Measurements from ENCODE around the gene SEPHS2. TPM values are rescaled to one million over a fixed set of nuclear protein-coding genes. Genes with fewer than 3 reads are reported as not detected.
"Not testable (repeated sequence)": the region's sequence is repeated elsewhere in the genome, so short reads cannot be mapped to it uniquely, and the experiment has no call there.

Gene SEPHS2, protein sequence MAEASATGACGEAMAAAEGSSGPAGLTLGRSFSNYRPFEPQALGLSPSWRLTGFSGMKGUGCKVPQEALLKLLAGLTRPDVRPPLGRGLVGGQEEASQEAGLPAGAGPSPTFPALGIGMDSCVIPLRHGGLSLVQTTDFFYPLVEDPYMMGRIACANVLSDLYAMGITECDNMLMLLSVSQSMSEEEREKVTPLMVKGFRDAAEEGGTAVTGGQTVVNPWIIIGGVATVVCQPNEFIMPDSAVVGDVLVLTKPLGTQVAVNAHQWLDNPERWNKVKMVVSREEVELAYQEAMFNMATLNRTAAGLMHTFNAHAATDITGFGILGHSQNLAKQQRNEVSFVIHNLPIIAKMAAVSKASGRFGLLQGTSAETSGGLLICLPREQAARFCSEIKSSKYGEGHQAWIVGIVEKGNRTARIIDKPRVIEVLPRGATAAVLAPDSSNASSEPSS
- total RNA-seq: 6.8 and 7.8 TPM in 2 replicates
- 37.3 TPM for polyA plus RNA-seq (2012)

DNA sequence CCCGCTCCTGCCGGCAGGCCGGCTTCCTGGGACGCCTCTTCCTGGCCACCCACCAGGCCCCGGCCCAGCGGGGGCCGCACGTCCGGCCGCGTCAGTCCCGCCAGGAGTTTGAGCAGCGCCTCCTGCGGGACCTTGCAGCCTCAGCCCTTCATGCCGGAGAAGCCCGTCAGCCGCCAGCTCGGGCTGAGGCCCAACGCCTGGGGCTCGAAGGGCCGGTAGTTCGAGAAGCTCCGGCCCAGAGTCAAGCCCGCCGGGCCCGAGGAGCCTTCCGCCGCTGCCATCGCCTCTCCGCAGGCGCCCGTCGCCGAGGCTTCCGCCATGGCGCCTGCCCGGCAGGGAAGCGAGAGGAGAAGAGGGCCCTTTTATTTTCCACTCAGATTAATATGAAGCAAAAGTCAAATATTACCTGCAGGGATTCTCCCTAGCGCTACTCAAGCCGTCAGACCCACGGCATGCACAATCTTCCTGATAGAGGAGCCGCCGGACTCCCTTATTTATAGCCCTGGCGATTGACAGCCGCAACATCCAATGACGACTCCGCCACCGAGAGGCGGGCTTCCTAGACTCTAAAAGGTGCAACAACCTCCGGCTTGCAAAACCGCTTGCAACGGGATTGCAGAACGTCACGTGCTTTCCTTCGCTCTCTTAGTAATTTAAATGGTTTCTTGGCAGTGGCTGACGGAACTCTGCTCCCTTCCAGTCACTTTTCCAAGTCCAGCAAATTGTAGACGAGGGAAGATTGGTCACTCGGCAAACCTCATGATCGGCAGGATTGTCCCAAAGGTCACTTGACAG lies at the start of gene SEPHS2:
Gene SEPHS2, minus strand, starts transcription at position 467 of the 795 bp plus-strand sequence. Its CDS starts 147 bp downstream, at position 320.
- DNase-seq (ENCODE audit: low read depth): peak; percentile 98

DNA sequence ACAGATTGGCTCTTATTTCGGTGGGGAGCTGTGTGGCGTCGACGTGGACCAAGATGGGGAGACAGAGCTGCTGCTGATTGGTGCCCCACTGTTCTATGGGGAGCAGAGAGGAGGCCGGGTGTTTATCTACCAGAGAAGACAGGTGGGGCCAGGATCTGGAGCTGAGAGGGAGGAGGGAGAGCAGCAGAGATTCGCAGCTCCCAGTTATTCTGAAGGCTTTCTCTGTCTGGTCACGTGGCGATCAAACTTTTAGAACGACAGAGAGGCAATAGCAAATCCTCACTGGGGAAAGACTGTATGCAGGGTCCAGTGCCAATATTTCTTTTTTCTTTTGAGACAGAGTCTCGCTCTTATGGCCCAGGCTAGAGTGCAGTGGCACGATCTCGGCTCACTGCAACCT lies 49.0 kb upstream of the SEPHS2 start:
- no peak for DNase-seq (ENCODE audit: low read depth)

DNA sequence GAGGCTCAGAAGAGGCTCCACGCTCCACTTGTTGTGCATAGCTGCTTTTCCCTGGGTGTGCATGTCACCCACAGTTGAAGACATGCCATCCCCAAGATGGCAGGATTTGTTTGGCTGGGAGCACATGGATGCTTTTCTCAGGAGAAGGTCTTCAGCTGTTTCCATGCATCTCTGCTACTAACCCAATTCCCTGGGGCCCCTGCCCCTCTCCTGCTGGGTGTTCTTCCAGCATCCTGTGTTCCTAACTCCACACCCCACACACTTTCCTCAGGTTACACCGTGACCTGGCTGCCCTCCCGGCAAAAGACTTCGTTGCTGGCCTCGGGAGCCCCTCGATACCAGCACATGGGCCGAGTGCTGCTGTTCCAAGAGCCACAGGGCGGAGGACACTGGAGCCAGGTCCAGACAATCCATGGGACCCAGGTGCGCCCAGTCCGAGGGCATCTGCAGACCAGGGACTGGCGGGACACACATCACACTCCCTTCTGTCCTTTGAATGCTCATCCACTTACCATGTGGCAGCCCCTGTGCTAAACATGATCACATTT lies 48.3 kb upstream of the SEPHS2 start:
- no peak for DNase-seq (ENCODE audit: low read depth)

DNA sequence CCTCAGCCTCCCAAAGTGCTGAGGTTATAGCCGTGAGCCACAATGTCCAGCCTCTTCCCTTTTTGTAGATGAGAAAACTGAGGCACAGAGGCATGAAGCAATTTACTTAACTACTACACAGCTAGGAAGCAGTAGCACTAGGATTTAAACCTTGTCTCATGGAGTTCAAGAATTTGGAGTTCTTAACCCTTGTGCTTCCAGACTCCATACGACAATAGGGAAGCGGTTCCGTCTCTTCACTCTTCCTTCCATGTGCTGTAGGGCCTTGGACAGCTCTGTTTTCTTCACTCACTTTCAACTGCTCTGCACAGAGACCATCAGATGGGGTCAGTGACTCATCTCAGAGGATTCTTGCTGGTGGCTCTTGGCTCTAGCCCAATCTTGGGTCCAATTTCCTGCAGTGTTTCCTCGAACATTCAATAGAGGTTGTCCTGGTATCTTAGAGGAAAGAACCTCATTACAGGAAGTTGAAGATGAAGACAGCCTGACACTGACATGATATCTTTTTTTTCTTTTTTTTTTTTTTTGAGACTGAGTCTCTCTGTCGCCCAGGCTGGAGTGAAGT lies 46.2 kb upstream of the SEPHS2 start:
- peak; percentile 72 for DNase-seq (ENCODE audit: low read depth)

DNA sequence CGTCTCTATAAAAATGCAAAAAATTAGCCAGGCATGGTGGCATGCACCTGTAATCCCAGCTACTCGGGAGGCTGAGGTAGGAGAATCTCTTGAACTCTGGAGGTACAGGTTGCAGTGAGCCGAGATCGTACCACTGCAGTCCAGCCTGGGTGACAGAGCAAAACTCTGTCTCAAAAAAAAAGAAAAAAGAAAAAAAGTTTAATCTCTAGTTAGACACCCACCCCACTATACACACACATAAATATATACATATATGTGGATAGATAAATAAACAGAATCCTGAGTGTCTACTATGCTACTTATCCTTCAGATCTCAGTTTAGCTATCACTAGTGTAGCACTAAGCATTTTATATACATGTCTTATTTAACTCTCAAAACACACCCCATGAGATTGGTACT lies 45.6 kb upstream of the SEPHS2 start:
- DNase-seq (ENCODE audit: low read depth): no peak

DNA sequence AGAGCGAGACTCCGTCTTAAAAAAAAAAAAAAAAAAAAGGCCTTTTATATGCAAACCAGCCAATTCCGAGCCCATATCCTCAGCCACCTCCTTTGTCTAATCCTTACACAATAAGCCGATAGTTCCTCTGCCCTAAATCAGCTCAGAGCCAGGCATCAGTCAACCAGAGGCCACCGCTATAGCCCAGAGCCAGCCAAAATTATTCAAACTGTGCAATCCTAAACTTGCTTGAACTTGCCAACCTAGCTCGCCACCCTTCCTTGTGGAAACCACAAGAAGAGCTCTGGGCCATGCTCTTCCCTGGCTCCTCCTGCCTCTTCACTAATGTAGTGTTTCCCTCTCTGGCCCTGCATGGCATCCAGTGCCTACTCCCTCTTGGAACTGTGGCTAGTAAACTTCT lies 44.5 kb upstream of the SEPHS2 start:
- DNase-seq (ENCODE audit: low read depth): no peak

DNA sequence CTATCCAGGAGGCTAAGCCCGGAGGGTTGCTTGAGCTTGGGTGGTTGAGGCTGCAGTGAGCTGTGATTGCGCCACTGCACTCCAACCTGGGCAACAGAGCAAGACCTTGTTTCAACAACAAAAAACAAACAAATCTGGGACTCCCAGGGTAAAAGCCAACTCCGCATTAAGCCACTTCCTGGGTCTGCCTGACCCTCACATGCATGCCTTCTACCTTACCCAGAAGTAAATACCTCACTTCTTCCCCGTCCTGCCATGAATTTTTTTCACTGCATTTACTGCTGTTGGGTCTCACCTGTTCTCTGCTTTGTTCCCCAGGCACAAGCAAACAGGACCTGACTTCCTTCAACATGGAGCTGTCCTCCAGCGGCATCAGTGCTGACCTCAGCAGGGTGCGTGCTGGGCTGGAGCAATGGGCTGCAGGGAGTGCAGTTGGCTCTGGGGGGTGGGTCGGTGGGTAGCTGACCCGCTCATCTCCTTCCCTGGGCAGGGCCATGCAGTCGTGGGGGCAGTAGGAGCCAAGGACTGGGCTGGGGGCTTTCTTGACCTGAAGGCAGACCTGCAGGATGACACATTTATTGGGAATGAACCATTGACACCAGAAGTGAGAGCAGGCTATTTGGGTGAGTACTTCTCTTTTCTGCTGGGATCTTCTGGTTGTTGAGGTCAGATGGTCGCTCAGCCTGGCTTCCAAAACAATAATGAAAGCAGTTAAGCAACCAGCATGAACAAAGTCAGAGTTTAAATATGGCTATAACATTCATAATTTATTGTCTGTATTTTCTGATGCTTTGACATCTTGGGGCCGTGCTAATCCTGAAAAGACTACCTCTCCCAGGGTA lies 43.3 kb upstream of the SEPHS2 start:
- no peak for DNase-seq (ENCODE audit: low read depth)

DNA sequence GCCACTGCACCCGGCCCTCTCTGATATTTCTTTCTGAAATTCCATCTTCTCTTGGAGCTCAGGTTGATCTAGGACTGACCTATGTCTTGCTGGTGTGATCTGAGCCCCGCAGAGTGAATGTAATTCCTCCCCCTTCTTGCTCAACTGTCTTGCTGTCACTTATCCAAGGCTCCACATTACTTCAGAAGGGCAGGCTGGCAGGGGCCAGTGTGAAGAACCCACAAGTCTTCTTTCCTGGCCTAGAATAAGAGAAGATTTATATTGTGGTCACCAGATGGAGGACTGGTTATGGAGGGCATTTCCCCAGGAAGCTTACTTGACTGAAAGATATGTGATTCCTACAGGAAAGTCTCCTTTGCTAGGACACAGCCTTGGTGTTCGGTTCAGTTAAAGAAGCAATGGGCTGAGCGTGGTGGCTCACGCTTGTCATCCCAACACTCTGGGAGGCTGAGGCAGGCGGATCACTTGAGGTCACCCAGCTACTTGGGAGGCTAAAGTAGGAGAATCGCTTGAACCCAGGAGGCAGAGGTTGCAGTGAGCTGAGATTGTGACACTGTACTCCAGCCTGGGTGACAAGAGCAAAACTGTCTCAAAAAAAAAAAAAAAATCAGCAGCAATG lies 40.3 kb upstream of the SEPHS2 start:
- no peak for DNase-seq (ENCODE audit: low read depth)

DNA sequence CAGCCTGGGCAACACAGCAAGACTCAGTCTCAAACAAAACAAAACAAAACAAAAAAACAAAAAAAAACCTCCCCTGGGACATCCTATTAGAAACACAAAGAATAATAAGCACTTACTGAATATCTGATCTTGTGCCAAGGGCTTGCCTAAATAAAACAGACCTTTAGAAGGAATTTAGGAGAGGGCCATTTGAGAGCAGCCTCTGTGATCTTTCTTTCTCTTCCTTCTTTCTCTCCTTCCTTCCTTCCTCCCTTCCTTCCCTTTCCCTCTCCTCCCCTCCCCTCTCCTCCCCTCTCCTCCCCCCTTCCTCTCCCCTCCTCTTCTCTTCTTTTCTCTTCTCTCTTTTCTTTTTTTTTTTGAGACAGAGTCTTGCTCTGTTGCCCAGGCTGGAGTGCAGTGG lies 39.2 kb upstream of the SEPHS2 start:
- DNase-seq (ENCODE audit: low read depth): no peak

DNA sequence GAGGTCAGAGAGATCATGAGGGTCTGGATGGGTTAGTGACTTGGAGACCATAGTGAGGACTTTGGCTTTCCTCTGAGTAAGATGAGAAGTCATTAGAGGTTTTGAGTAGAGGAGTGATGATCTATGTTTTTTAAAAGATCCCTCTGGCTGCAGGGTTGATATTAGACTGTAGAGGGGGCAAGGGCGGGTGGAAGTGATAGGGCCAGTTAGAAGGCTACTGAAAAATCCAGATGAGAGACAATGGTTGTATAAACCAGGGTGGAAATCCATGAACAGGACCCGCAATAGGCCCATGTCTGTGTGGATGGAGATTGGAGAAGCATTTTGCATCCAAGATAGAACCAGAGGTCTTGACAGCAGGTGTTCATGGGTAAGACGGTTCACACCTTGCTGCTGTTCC lies 36.7 kb upstream of the SEPHS2 start:
- no peak for DNase-seq (ENCODE audit: low read depth)

DNA sequence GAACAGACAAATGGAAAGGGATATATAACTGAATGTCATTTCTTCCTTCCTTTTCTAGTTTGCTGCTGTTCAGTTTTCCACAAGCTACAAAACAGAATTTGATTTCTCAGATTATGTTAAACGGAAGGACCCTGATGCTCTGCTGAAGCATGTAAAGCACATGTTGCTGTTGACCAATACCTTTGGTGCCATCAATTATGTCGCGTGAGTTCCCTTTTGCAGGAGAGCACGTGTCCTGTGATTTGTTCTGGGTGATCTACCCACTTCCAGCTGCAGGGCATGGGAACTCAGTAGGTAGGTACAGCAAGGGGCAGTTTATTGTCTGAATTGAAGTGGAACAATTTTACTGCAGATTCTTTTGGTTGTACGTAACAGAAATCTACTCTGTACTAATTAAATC lies 35.7 kb upstream of the SEPHS2 start:
- no peak for DNase-seq (ENCODE audit: low read depth)

DNA sequence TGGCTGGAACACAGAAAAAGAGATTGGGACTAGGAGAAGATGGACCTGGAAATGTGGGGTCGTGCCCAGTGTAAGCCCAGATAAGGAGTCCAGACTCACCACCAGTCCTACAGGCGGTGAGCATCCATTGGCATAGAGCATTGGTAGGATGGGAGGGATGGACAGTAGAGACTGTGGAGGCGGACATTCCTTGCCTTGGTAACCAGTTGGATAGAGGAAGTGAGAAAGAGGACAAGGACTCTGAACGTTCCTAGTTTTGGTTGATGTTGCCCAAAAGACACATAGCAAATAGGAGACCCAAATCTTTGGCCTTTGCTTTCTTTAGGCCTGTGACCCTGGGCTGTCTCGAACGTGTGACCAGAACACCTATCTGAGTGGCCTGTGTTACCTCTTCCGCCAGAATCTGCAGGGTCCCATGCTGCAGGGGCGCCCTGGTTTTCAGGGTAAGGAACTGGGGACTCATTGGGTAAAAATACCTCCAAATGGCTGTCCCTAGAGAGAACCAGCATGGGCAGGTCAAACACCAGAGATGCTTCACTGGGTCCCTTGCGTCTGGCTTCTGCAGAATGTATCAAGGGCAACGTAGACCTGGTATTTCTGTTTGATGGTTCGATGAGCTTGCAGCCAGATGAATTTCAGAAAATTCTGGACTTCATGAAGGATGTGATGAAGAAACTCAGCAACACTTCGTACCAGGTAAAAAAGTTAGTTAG lies 33.2 kb upstream of the SEPHS2 start:
- DNase-seq (ENCODE audit: low read depth): no peak

DNA sequence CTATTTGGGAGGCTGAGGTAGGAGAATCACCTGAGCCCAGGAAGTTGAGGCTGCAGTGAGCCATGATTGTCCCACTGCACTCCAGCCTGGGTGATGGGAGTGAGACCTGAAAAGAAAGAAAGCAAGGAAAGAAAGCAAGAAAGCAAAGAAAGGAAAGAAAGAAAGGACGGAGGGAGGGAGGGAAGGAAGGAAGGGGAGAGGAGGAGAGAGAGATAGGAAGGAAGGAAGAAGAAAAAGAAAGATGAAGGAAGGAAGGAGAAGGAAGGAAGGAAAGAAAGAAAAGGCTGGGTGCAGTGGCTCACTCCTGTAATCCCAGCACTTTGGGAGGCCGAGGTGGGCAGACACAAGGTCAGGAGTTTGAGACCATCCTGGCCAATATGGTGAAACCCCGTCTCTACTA lies 32.1 kb upstream of the SEPHS2 start:
- DNase-seq (ENCODE audit: low read depth): not testable (repeated sequence)

DNA sequence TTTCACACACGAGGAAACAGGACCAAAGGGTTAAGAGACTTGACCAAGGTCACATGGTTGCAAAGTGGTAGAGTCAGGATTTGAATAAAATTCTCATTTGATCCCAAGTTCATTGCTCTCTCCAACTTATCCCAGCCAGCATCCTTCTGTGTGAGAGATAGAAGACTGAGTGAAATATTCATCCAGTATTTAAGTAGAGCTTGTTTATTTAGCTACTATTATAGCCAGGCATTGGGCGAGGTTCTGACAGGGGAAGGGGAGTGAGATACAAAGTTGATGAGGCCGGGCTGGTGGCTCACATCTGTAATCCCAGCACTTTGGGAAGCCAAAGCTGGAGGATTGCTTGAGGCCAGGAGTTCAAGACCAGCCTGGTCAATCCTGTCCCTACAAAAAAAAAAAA lies 31.3 kb upstream of the SEPHS2 start:
- no peak for DNase-seq (ENCODE audit: low read depth)

DNA sequence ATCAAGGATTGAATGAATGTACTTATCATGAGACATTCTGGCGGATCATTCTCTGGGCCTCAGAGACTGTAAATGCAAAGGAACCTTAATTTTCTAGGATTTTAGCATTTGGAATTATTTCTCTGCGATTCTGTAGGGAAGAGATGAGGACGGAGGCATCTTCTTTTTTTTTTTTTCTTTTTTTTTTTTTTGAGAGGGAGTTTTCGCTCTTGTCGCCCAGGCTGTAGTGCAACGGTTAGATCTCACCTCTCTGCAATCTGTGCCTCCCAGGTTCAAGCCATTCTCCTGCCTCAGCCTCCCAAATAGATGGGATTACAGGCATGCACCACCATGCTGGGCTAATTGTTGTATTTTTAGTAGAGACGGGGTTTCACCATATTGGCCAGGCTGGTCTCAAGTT lies 29.0 kb upstream of the SEPHS2 start:
- DNase-seq (ENCODE audit: low read depth): no peak

DNA sequence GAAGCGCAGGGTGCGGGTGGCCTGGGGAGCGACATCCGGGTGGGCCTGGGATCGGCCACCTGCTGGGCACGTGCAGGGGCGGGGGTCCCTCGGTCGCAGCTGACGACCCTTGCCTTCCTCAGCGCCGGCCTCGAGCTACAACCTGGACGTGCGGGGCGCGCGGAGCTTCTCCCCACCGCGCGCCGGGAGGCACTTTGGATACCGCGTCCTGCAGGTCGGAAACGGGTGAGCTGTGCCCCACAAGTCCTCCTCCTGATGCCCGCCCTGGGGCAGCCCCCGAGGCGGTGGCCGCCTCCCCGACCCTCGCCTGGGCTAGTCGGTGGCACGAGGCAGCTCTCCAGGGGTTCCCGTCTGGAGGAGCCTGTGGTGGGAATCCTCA lies 28.4 kb upstream of the SEPHS2 start:
- DNase-seq (ENCODE audit: low read depth): no peak

DNA sequence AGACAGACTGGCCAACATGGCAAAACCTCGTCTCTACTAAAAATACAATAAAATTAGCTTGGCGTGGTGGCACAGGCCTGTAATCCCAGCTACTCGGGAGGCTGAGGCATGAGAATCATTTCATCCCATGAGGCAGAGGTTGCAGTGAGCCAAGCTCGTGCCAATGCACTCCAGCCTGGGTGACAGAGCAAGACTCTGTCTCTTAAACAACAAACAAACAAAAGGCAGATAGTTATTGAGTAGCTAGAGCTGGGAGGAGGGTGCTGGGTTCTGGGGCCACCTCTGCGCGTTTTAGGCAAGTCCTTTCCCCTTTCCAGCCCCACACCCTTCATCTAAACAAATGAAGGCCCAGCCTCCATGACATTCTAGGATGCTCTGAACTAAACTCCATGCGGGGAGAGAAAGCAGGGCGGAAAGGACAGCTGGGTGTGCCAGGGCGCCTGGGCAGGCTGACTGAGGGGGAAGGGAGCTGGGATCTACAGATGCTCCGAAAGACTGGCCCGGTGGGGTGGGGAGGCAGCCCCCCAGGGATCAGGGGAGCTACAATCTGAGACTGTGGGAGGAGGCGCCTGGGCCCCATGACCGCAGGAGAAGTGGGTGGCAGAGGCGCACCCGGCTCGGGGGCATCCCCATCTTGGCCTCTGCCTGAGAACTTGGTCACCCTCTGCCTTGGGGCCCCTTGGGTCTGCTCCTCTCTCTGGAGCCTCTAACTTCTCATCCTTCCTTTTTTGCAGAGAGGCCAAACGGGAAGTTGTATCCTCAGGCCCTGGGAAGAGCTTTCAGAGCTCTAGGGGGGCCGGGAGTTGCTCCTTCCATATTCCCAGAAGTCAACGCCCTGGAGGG lies 27.8 kb upstream of the SEPHS2 start:
- DNase-seq (ENCODE audit: low read depth): no peak

DNA sequence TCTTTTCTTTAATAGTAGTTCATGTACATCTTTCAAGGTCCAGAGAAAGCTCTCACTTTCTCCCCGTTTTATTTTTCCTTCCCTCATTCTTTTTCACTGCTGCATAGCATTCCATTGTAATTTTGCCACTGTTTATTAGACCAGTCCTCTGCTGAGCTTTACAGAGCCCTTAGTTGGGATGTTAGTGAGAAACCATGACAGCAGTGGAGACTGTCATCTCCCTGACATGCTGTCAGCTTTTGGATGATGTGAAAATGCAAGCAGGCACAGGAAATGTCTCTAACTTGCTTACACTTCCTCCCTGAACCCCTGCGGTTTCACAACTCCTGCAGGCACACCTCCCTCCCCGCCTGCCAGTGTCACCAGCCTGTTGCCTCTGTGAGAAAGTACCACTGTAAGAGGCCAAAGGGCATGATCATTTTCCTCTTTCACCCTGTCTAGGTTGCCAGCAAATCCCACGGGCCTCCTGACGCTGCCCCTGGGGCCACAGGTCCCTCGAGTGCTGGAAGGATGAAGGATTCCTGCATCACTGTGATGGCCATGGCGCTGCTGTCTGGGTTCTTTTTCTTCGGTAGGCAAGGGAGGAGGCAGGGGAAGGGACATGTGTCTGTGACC lies 26.8 kb upstream of the SEPHS2 start, which contains the start of gene ITGAL:
Gene ITGAL, plus strand, starts transcription at position 415 of the 615 bp plus-strand sequence. Its CDS starts 96 bp downstream, at position 511.
- no peak for DNase-seq (ENCODE audit: low read depth)
